HepG2 (cell line): ENCODE data around the gene IGFL1.
"Not testable (repeated sequence)": the region's sequence is repeated elsewhere in the genome, so short reads cannot be mapped to it uniquely, and the experiment has no call there.

Experiments used
- EP300 ChIP-seq, 3 experiments: sonication (generic) in 1 of 3; formaldehyde crosslinking in 1 of 3; IDR thresholded peaks; 2 replicates each; pipeline versions ENCODE4 v1.5.1 to v1.6.1; 2011 to 2020; ENCODE audit warnings: low read depth in 2 of 3, low read length in 2 of 3, borderline replicate concordance in 1 of 3, improper control_type of control experiment in 1 of 3, mild to moderate bottlenecking in 1 of 3, missing genetic modification reagents in 1 of 3, moderate library complexity in 1 of 3
- FOXA1 ChIP-seq, 2 experiments: fragments of 450-650 bp in 1 of 2; sonication (generic) in 1 of 2; formaldehyde crosslinking in 1 of 2; IDR thresholded peaks; 2 replicates each; pipeline versions ENCODE4 v1.4.0 to v1.6.1; 2016 to 2020; ENCODE audit warnings: missing genetic modification reagents in 1 of 2
- HMGA1 ChIP-seq: sonication (generic); formaldehyde crosslinking; conservative IDR thresholded peaks from 2 replicates; pipeline ENCODE4 v1.4.0; 2020; ENCODE audit warnings: missing genetic modification reagents
- POLR2A ChIP-seq, 2 experiments: IDR thresholded peaks; 2 replicates each; pipeline ENCODE4 v1.6.1; 2011; ENCODE audit warnings: low read depth in 2 of 2, low read length in 2 of 2, mild to moderate bottlenecking in 1 of 2, moderate library complexity in 1 of 2; ENCODE audit not compliant: insufficient read depth in 1 of 2
- POLR2AphosphoS5 ChIP-seq: IDR thresholded peaks from 2 replicates; pipeline ENCODE4 v1.6.1; 2012; ENCODE audit warnings: low read depth, low read length
- ZNF12 ChIP-seq: sonication (generic); formaldehyde crosslinking; IDR thresholded peaks from 2 replicates; pipeline ENCODE4 v1.5.0; 2020; ENCODE audit warnings: missing genetic modification reagents
- ZNF138 ChIP-seq: sonication (generic); formaldehyde crosslinking; IDR thresholded peaks from 2 replicates; pipeline ENCODE4 v1.5.0; 2020; ENCODE audit warnings: mild to moderate bottlenecking, low read depth, missing genetic modification reagents
- ZNF530 ChIP-seq: sonication (generic); formaldehyde crosslinking; IDR thresholded peaks from 2 replicates; pipeline ENCODE4 v1.5.0; 2020; ENCODE audit warnings: low read depth, mild to moderate bottlenecking, missing genetic modification reagents
- ZNF749 ChIP-seq: sonication (generic); formaldehyde crosslinking; IDR thresholded peaks from 2 replicates; pipeline ENCODE4 v1.8.0; 2022; ENCODE audit warnings: mild to moderate bottlenecking, missing genetic modification reagents, moderate library complexity, borderline replicate concordance
- ZNF883 ChIP-seq: sonication (generic); formaldehyde crosslinking; IDR thresholded peaks from 2 replicates; pipeline ENCODE4 v1.5.1; 2020; ENCODE audit warnings: mild to moderate bottlenecking, missing genetic modification reagents; ENCODE audit errors: not compliant biosample characterization
- TF ChIP-seq, protein P1 (sequence below): sonication (generic); formaldehyde crosslinking; IDR thresholded peaks from 2 replicates; pipeline ENCODE4 v1.4.0; 2020; ENCODE audit warnings: missing genetic modification reagents
- TF ChIP-seq, protein P2 (sequence below): sonication (generic); formaldehyde crosslinking; IDR thresholded peaks from 2 replicates; pipeline ENCODE4 v1.5.0; 2020; ENCODE audit warnings: mild to moderate bottlenecking, missing genetic modification reagents, moderate library complexity
- TF ChIP-seq, protein P3 (sequence below): sonication (generic); formaldehyde crosslinking; IDR thresholded peaks from 2 replicates; pipeline ENCODE4 v1.5.0; 2020; ENCODE audit warnings: missing genetic modification reagents

DNA sequence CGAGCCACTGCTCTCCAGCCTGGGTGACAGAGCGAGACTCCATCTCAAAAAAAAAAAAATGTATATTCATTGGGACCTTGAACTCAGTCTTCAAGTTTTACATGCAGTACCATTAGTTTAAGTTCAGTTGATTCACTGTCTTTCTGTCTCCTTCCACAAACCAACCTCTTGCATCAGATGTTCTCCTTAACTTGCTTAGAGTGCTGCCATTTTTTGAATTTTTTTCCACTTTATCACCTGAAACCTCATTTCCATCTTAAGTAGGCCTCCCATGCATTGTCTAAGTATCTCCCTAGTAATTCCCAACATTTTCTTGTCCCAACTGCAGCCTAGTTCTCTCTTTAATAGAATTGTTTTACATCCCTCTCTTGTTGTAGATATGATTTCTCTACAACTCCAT is 8.6 kb downstream of the IGFL1 start:
- not testable (repeated sequence) for TF ChIP-seq POLR2AphosphoS5; ZNF883 (CRISPR knock-in tag); POLR2A (IDR thresholded peaks at IDR 0.05; ENCODE audit: insufficient read depth in 1 of 2, low read depth in 2 of 2, low read length in 2 of 2); ZNF12 (CRISPR knock-in tag); ZNF749 (CRISPR knock-in tag); EP300 (IDR thresholded peaks at IDR 0.05; ENCODE audit: low read depth in 2 of 2, low read length in 2 of 2); EP300 (CRISPR knock-in tag; IDR thresholded peaks at IDR 0.05; ENCODE audit: borderline replicate concordance); ZNF138 (CRISPR knock-in tag); FOXA1 (IDR thresholded peaks at IDR 0.05); FOXA1 (CRISPR knock-in tag; IDR thresholded peaks at IDR 0.05); HMGA1 (CRISPR knock-in tag); ZNF530 (CRISPR knock-in tag)
- TF ChIP-seq, protein P1, sequence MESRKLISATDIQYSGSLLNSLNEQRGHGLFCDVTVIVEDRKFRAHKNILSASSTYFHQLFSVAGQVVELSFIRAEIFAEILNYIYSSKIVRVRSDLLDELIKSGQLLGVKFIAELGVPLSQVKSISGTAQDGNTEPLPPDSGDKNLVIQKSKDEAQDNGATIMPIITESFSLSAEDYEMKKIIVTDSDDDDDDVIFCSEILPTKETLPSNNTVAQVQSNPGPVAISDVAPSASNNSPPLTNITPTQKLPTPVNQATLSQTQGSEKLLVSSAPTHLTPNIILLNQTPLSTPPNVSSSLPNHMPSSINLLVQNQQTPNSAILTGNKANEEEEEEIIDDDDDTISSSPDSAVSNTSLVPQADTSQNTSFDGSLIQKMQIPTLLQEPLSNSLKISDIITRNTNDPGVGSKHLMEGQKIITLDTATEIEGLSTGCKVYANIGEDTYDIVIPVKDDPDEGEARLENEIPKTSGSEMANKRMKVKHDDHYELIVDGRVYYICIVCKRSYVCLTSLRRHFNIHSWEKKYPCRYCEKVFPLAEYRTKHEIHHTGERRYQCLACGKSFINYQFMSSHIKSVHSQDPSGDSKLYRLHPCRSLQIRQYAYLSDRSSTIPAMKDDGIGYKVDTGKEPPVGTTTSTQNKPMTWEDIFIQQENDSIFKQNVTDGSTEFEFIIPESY (CRISPR knock-in tag) = not testable (repeated sequence)
- TF ChIP-seq, protein P2, sequence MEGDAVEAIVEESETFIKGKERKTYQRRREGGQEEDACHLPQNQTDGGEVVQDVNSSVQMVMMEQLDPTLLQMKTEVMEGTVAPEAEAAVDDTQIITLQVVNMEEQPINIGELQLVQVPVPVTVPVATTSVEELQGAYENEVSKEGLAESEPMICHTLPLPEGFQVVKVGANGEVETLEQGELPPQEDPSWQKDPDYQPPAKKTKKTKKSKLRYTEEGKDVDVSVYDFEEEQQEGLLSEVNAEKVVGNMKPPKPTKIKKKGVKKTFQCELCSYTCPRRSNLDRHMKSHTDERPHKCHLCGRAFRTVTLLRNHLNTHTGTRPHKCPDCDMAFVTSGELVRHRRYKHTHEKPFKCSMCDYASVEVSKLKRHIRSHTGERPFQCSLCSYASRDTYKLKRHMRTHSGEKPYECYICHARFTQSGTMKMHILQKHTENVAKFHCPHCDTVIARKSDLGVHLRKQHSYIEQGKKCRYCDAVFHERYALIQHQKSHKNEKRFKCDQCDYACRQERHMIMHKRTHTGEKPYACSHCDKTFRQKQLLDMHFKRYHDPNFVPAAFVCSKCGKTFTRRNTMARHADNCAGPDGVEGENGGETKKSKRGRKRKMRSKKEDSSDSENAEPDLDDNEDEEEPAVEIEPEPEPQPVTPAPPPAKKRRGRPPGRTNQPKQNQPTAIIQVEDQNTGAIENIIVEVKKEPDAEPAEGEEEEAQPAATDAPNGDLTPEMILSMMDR (CRISPR knock-in tag) = not testable (repeated sequence)
- TF ChIP-seq, protein P3, sequence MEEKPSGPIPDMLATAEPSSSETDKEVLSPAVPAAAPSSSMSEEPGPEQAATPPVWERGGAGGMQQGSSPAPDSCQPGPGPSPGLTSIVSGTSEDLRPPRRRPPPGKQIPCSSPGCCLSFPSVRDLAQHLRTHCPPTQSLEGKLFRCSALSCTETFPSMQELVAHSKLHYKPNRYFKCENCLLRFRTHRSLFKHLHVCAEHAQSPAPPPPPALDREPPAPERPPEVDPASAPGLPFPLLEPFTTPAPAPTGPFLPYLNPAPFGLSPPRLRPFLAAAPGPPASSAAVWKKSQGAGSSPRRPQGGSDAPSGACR (CRISPR knock-in tag) = not testable (repeated sequence)
